Measurements from ENCODE around the gene MACROD1. TPM values are rescaled to one million over a fixed set of nuclear protein-coding genes. Genes with fewer than 3 reads are reported as not detected.

The MACROD1 gene
- polyA plus RNA-seq, 3 donors from 2014 or later: 4.8 to 7.1 (median 6.5) TPM

- Mint-ChIP-seq H3K9me3 (no peaks in the 10 kb centered on the region), H3K4me3 (peak overlapping the region in 1 of 5 donors; percentile 17), H3K36me3 (peaks cover 19 to 41% (median 28%) of the 10 kb centered on the region in 3 donors), H3K27ac (peak overlapping the region in 4 of 6 donors; percentile 49 to 90 (median 67)), H3K27me3 (ENCODE audit: low read depth in 3 of 3) (peaks cover 3 to 11% (median 6%) of the 10 kb centered on the region in 3 donors), H3K4me1 (peaks cover 25 to 34% of the 10 kb centered on the region in 2 donors)
- no peak for DNase-seq
Observed at GRCh38 chr11:64203421-64204079, 37.6 kb upstream of the MACROD1 start.

- Mint-ChIP-seq H3K36me3 (peaks cover 19 to 41% (median 28%) of the 10 kb centered on the region in 3 donors), H3K4me3 (no peak overlapping the region), H3K4me1 (peaks cover 25 to 33% of the 10 kb centered on the region in 2 donors), H3K27me3 (ENCODE audit: low read depth in 3 of 3) (peaks cover 3 to 11% (median 6%) of the 10 kb centered on the region in 3 donors), H3K9me3 (no peaks in the 10 kb centered on the region), H3K27ac (no peak overlapping the region)
- DNase-seq: no peak
Observed at GRCh38 chr11:64202992-64203391, 37.1 kb upstream of the MACROD1 start.

- Mint-ChIP-seq H3K4me3 (no peak overlapping the region), H3K4me1 (peaks cover 26% of the 10 kb centered on the region in 2 donors), H3K9me3 (no peaks in the 10 kb centered on the region), H3K27me3 (ENCODE audit: low read depth in 3 of 3) (peaks cover 0 to 6% (median 3%) of the 10 kb centered on the region in 3 donors), H3K36me3 (peaks cover 27 to 51% (median 38%) of the 10 kb centered on the region in 3 donors), H3K27ac (peak overlapping the region in 3 of 6 donors; percentile 1 to 70 (median 34))
- DNase-seq: no peak
Observed at GRCh38 chr11:64201543-64201942, 35.6 kb upstream of the MACROD1 start.

GRCh38 chr11:64198511-64198910, 32.6 kb upstream of the MACROD1 start:
- Mint-ChIP-seq H3K36me3 (peaks cover 29 to 60% (median 48%) of the 10 kb centered on the region in 3 donors), H3K9me3 (no peaks in the 10 kb centered on the region), H3K27me3 (ENCODE audit: low read depth in 3 of 3) (no peaks in the 10 kb centered on the region), H3K4me1 (peaks cover 5 to 7% of the 10 kb centered on the region in 2 donors), H3K27ac (peak overlapping the region in 1 of 6 donors; percentile 46), H3K4me3 (no peak overlapping the region)
- DNase-seq: no peak

- H3K9me3 Mint-ChIP-seq: no peaks in the 10 kb centered on the region
- peaks cover 8 to 16% of the 10 kb centered on the region in 2 donors for H3K4me1 Mint-ChIP-seq
- H3K36me3 Mint-ChIP-seq: peaks cover 20 to 51% (median 37%) of the 10 kb centered on the region in 3 donors
- H3K27ac Mint-ChIP-seq: peak overlapping the region in 1 of 6 donors; percentile 28
- no peak for DNase-seq
- H3K4me3 Mint-ChIP-seq: no peak overlapping the region
- H3K27me3 Mint-ChIP-seq (ENCODE audit: low read depth in 3 of 3): no peaks in the 10 kb centered on the region
Observed at GRCh38 chr11:64196626-64197025, 30.7 kb upstream of the MACROD1 start.

- peaks cover 14 to 26% of the 10 kb centered on the region in 2 donors for H3K4me1 Mint-ChIP-seq
- no peak overlapping the region for H3K4me3 Mint-ChIP-seq
- H3K36me3 Mint-ChIP-seq: peaks cover 16 to 40% (median 25%) of the 10 kb centered on the region in 3 donors
Observed at GRCh38 chr11:64192434-64192833, 26.5 kb upstream of the MACROD1 start.

GRCh38 chr11:64186492-64187165, 20.7 kb upstream of the MACROD1 start:
- H3K27me3 Mint-ChIP-seq (ENCODE audit: low read depth in 3 of 3): peaks cover 6 to 9% (median 6%) of the 10 kb centered on the region in 3 donors
- DNase-seq: peak; percentile 22 to 37 (median 23)
- no peak overlapping the region for H3K27ac Mint-ChIP-seq
- H3K4me1 Mint-ChIP-seq: peaks cover 31 to 38% of the 10 kb centered on the region in 2 donors
- peaks cover 0 to 4% (median 0%) of the 10 kb centered on the region in 3 donors for H3K36me3 Mint-ChIP-seq
- no peak overlapping the region for H3K4me3 Mint-ChIP-seq
- no peaks in the 10 kb centered on the region for H3K9me3 Mint-ChIP-seq

More at GRCh38 chr11:64192434-64192833, 26.5 kb upstream of the MACROD1 start:
- DNase-seq: no peak
- no peaks in the 10 kb centered on the region for H3K27me3 Mint-ChIP-seq (ENCODE audit: low read depth in 3 of 3)
- no peak overlapping the region for H3K27ac Mint-ChIP-seq
- H3K9me3 Mint-ChIP-seq: no peaks in the 10 kb centered on the region

GRCh38 chr11:64185693-64186491, 20.0 kb upstream of the MACROD1 start, which contains the start of gene STIP1:
Gene STIP1 (plus strand): TSS chr11:64186171. CDS start chr11:64186262, 91 bp downstream.
- peak within 1 kb of the TSS in 5 of 6 donors; percentile 92 to 98 (median 93) for H3K27ac Mint-ChIP-seq
- no peaks in the 10 kb centered on the region for H3K9me3 Mint-ChIP-seq
- H3K36me3 Mint-ChIP-seq: peaks cover 0 to 4% (median 0%) of the 10 kb centered on the region in 3 donors
- H3K4me1 Mint-ChIP-seq: peaks cover 34 to 38% of the 10 kb centered on the region in 2 donors
- H3K27me3 Mint-ChIP-seq (ENCODE audit: low read depth in 3 of 3): peaks cover 6 to 9% (median 6%) of the 10 kb centered on the region in 3 donors
- peak within 1 kb of the TSS; percentile 88 to 98 (median 92) for H3K4me3 Mint-ChIP-seq
- peak; percentile 99 to 100 (median 100) for DNase-seq

GRCh38 chr11:64185175-64185692, 19.3 kb upstream of the MACROD1 start:
- DNase-seq: no peak
- Mint-ChIP-seq H3K36me3 (peaks cover 0 to 4% (median 0%) of the 10 kb centered on the region in 3 donors), H3K4me3 (peak overlapping the region; percentile 88 to 98 (median 92)), H3K4me1 (peaks cover 30 to 34% of the 10 kb centered on the region in 2 donors), H3K27ac (peak overlapping the region in 5 of 6 donors; percentile 90 to 98 (median 93)), H3K27me3 (ENCODE audit: low read depth in 3 of 3) (peaks cover 6 to 9% (median 6%) of the 10 kb centered on the region in 3 donors), H3K9me3 (no peaks in the 10 kb centered on the region)

- no peak for DNase-seq
- H3K27ac Mint-ChIP-seq: peak overlapping the region in 1 of 6 donors; percentile 30
- peaks cover 6 to 9% (median 6%) of the 10 kb centered on the region in 3 donors for H3K27me3 Mint-ChIP-seq (ENCODE audit: low read depth in 3 of 3)
- H3K36me3 Mint-ChIP-seq: no peaks in the 10 kb centered on the region
- peak overlapping the region in 2 of 5 donors; percentile 44 to 63 for H3K4me3 Mint-ChIP-seq
- H3K4me1 Mint-ChIP-seq: peaks cover 27 to 28% of the 10 kb centered on the region in 2 donors
- no peaks in the 10 kb centered on the region for H3K9me3 Mint-ChIP-seq
Observed at GRCh38 chr11:64183890-64184289, 18.0 kb upstream of the MACROD1 start.

GRCh38 chr11:64181506-64182411, 15.8 kb upstream of the MACROD1 start:
- no peak for DNase-seq
- H3K27me3 Mint-ChIP-seq (ENCODE audit: low read depth in 3 of 3): peaks cover 6 to 10% (median 9%) of the 10 kb centered on the region in 3 donors
- peaks cover 24 to 28% of the 10 kb centered on the region in 2 donors for H3K4me1 Mint-ChIP-seq
- no peaks in the 10 kb centered on the region for H3K36me3 Mint-ChIP-seq
- H3K9me3 Mint-ChIP-seq: no peaks in the 10 kb centered on the region
- peak overlapping the region in 1 of 6 donors; percentile 13 for H3K27ac Mint-ChIP-seq
- no peak overlapping the region for H3K4me3 Mint-ChIP-seq

GRCh38 chr11:64180891-64181290, 15.0 kb upstream of the MACROD1 start:
- peaks cover 4 to 8% (median 7%) of the 10 kb centered on the region in 3 donors for H3K27me3 Mint-ChIP-seq (ENCODE audit: low read depth in 3 of 3)
- H3K4me3 Mint-ChIP-seq: no peak overlapping the region
- no peak for DNase-seq
- no peaks in the 10 kb centered on the region for H3K36me3 Mint-ChIP-seq
- peaks cover 22 to 24% of the 10 kb centered on the region in 2 donors for H3K4me1 Mint-ChIP-seq
- no peaks in the 10 kb centered on the region for H3K9me3 Mint-ChIP-seq
- no peak overlapping the region for H3K27ac Mint-ChIP-seq

Measured in immature natural killer cell (primary cell).